ENCODE results near the gene USE1. TPM values are rescaled to one million over a fixed set of nuclear protein-coding genes. Genes with fewer than 3 reads are reported as not detected.

The USE1 gene
- total RNA-seq, 1 donor from 2014 or later: 32.0 TPM

- no peak for ATAC-seq
- DNase-seq: no peak
- TF ChIP-seq, protein P1, sequence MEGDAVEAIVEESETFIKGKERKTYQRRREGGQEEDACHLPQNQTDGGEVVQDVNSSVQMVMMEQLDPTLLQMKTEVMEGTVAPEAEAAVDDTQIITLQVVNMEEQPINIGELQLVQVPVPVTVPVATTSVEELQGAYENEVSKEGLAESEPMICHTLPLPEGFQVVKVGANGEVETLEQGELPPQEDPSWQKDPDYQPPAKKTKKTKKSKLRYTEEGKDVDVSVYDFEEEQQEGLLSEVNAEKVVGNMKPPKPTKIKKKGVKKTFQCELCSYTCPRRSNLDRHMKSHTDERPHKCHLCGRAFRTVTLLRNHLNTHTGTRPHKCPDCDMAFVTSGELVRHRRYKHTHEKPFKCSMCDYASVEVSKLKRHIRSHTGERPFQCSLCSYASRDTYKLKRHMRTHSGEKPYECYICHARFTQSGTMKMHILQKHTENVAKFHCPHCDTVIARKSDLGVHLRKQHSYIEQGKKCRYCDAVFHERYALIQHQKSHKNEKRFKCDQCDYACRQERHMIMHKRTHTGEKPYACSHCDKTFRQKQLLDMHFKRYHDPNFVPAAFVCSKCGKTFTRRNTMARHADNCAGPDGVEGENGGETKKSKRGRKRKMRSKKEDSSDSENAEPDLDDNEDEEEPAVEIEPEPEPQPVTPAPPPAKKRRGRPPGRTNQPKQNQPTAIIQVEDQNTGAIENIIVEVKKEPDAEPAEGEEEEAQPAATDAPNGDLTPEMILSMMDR (IDR thresholded peaks at IDR 0.05): no peak
- H3K27me3 ChIP-seq (ENCODE audit: low read depth): no peaks in the 10 kb centered on the region
- H3K27ac ChIP-seq: no peak overlapping the region
- peaks cover 100% of the 10 kb centered on the region for H3K36me3 ChIP-seq
- intact Hi-C loops (cut with DNase I): no loop called here
- H3K9me3 ChIP-seq: no peaks in the 10 kb centered on the region
- H3K4me1 ChIP-seq: no peaks in the 10 kb centered on the region
- H3K4me3 ChIP-seq: no peak overlapping the region
Measured at GRCh38 chr19:17206736-17207581, 8.2 kb upstream of the USE1 start.

GRCh38 chr19:17209126-17210036 is 5.8 kb upstream of the USE1 start:
- intact Hi-C loops (cut with DNase I): no loop called here
- Histone ChIP-seq H3K27me3 (ENCODE audit: low read depth) (no peaks in the 10 kb centered on the region), H3K9me3 (no peaks in the 10 kb centered on the region), H3K27ac (no peak overlapping the region), H3K36me3 (peaks cover 87% of the 10 kb centered on the region), H3K4me3 (no peak overlapping the region), H3K4me1 (peaks cover under 1% of the 10 kb centered on the region)
- TF ChIP-seq, protein P1 (IDR thresholded peaks at IDR 0.05): no peak
- DNase-seq (no peak), ATAC-seq (no peak)

GRCh38 chr19:17210296-17210695 is 4.9 kb upstream of the USE1 start:
- intact Hi-C loops (cut with DNase I): no loop called here

DNA sequence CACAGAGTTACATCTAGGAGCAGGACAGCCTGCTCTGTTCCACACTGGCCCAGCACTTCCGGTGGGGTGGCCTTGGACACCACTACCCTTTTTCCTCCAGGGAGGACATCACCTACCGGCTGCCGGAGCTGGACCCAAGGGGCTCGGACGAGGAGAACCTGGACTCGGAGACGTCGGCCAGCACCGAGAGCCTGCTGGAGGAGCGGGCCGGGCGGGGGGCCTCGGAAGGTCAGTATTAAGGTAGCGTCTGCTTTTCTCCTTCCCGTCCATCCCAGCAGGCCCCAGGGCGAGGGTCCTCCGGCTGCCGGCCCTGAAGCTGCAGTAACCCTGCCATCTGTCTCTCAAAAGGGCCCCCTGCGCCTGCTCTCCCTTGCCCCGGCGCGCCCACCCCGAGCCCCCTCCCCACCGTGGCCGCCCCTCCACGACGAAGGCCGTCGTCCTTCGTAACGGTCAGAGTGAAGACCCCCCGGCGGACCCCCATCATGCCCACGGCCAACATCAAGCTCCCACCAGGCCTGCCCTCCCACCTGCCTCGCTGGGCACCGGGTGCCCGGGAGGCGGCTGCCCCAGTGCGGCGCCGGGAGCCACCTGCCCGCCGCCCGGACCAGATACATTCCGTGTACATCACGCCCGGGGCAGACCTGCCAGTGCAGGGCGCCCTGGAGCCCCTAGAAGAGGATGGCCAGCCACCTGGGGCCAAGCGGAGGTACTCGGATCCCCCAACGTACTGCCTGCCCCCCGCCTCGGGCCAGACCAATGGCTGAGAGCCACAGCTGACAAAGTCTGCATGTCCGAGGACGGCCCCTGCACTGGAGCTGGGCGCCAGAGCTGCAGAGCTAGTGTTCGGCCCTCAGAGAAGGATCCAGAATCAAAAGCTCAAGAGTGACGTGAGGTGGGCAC is 3.4 kb upstream of the USE1 start:
- H3K27ac ChIP-seq: no peak overlapping the region
- no peak for DNase-seq
- H3K4me3 ChIP-seq: no peak overlapping the region
- no peak for ATAC-seq
- peaks cover 71% of the 10 kb centered on the region for H3K36me3 ChIP-seq
- no peaks in the 10 kb centered on the region for H3K9me3 ChIP-seq
- TF ChIP-seq, protein P1 (IDR thresholded peaks at IDR 0.05): no peak
- no peaks in the 10 kb centered on the region for H3K27me3 ChIP-seq (ENCODE audit: low read depth)
- peaks cover 13% of the 10 kb centered on the region for H3K4me1 ChIP-seq
- intact Hi-C loops (cut with DNase I): no loop called here

More at GRCh38 chr19:17210296-17210695, 4.9 kb upstream of the USE1 start:
- H3K27ac ChIP-seq: no peak overlapping the region
- H3K4me1 ChIP-seq: peaks cover 7% of the 10 kb centered on the region
- H3K4me3 ChIP-seq: no peak overlapping the region
- no peaks in the 10 kb centered on the region for H3K9me3 ChIP-seq
- ATAC-seq (no peak), DNase-seq (no peak)
- peaks cover 78% of the 10 kb centered on the region for H3K36me3 ChIP-seq
- no peaks in the 10 kb centered on the region for H3K27me3 ChIP-seq (ENCODE audit: low read depth)
- TF ChIP-seq, protein P1 (IDR thresholded peaks at IDR 0.05): no peak

DNA sequence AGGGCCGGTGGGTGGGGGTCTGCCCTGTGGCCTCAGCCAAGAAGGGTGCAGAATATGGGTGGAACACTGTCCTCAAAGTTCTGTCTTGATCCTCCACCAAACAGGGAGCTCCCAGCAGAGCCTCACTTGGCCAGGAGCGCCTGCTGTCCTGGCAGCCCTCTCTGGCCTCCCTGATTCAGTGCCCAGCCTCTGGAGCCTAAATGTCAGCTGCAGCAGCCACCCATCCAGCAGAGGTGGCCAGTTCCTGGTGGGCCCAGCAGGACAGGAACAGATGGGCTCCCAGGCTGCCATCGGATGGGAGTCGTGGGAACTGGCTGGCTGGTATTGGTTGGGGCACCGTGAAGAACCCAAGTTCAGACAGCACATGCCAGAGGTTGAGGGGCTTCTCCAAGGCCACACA is 1.8 kb upstream of the USE1 start:
- H3K4me3 ChIP-seq: no peak overlapping the region
- DNase-seq (no peak), ATAC-seq (no peak)
- no peaks in the 10 kb centered on the region for H3K9me3 ChIP-seq
- intact Hi-C loops (cut with DNase I): no loop called here
- TF ChIP-seq, protein P1 (IDR thresholded peaks at IDR 0.05): no peak
- peaks cover 13% of the 10 kb centered on the region for H3K4me1 ChIP-seq
- no peak overlapping the region for H3K27ac ChIP-seq
- no peaks in the 10 kb centered on the region for H3K27me3 ChIP-seq (ENCODE audit: low read depth)
- H3K36me3 ChIP-seq: peaks cover 71% of the 10 kb centered on the region

All from lower lobe of right lung (tissue), 2 donors.